HG02938 (cell line): Measurements from ENCODE around the gene CST6.
"Not testable (repeated sequence)": the region's sequence is repeated elsewhere in the genome, so short reads cannot be mapped to it uniquely, and the experiment has no call there.

Experiments
- ATAC-seq: cut with Tn5 transposase; IDR thresholded peaks from one replicate; pipeline ENCODE4 v1.9.1; 2021; ENCODE audit warnings: mild to moderate bottlenecking, moderate library complexity; ENCODE audit not compliant: unreplicated experiment

The CST6 gene

GRCh38 chr11:65983589-65983987, 28.2 kb upstream of the CST6 start:
- ATAC-seq, result no peak

- no peak for ATAC-seq
Measured at GRCh38 chr11:65987336-65987735, 24.5 kb upstream of the CST6 start.

DNA sequence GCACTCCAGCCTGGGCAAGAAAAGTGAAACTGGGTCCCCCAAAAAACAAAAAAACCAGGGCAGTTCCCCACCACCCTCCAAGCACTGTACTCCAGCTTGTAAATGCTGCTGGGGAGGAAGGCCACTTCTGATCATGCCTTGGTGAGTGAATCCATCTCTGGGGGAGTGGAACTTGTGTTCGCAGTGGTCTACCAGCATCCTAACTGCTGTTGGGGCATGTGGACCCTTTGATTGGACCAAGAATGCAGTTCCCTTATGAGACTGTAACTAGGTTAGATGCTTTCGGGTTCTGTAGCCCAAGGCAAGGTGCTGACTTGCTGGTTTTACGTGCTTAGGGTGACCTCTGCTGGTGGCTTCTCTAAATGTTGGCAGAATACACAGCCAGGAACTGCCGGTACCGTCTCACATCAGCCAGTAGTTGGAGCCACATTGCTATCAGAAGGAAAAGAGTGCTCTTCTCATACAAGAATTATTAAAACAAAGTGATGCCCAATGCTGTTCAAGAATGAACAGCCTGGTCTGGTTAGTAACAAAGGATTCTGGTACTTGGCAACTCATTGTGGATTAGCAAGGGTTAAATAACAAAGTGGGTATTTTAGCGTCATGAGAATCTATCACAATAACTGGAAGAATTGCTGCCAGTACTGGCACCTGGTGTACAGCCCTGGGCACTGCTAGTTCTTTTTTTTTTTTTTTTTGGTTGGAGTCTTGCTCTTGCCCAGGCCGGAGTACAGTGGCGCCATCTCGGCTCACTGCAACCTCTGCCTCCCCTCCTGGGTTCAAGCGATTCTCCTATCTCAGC, 22.8 kb upstream of the CST6 start:
- peak; percentile 93 for ATAC-seq

DNA sequence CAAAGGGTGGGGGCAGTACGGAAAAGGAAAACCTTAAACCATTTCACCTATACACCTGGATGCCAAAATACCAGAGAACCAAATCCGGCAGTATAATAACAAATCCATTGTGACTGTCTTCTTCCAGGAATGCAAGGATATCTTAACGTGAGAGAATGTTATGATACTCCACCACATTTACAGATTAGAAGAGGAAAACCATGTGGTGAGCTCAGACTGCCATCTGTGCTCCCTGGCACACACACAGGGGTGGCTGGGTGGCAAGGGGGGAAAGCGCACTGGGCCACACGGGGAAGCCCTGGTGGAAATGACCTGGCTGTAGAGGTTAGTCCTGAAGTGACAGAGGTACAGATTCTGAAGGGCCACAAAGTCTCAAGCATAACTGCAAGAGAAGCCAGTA, 19.8 kb upstream of the CST6 start:
- no peak for ATAC-seq

- no peak for ATAC-seq
Measured at GRCh38 chr11:65997286-65997685, 14.5 kb upstream of the CST6 start.

GRCh38 chr11:66001942-66002647, 9.7 kb upstream of the CST6 start, which contains the start of the genes BANF1 and EIF1AD:
BANF1 (plus strand) TSS chr11:66002503; CDS start chr11:66003251, 748 bp downstream.
EIF1AD (minus strand) TSS chr11:66002157; CDS start chr11:66000389, 1,768 bp downstream.
- ATAC-seq, result peak; percentile 84

- ATAC-seq, result peak; percentile 21
Measured at GRCh38 chr11:66002648-66003225, 9.1 kb upstream of the CST6 start.

- ATAC-seq, result no peak
Measured at GRCh38 chr11:66003291-66003690, 8.5 kb upstream of the CST6 start.

DNA sequence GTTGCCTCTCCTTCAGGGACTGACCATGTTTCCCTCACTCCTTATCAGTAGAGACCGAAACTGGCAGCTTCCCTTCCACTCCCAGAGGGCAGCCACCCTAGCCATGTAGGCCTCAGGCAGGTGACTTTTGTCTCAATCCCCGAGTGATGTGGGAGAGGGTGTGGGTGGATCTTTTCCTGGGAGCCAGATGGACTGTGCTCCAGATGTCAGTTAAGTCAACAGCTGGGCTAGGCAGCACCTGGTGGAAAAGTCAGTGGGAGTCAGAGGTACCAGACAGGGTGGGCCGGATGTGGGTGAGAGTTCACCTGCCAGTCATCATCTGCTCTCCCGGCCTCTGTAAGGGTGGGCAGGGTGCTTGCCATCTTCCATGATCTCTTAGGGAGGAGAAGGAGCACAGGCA, 7.6 kb upstream of the CST6 start:
- no peak for ATAC-seq

DNA sequence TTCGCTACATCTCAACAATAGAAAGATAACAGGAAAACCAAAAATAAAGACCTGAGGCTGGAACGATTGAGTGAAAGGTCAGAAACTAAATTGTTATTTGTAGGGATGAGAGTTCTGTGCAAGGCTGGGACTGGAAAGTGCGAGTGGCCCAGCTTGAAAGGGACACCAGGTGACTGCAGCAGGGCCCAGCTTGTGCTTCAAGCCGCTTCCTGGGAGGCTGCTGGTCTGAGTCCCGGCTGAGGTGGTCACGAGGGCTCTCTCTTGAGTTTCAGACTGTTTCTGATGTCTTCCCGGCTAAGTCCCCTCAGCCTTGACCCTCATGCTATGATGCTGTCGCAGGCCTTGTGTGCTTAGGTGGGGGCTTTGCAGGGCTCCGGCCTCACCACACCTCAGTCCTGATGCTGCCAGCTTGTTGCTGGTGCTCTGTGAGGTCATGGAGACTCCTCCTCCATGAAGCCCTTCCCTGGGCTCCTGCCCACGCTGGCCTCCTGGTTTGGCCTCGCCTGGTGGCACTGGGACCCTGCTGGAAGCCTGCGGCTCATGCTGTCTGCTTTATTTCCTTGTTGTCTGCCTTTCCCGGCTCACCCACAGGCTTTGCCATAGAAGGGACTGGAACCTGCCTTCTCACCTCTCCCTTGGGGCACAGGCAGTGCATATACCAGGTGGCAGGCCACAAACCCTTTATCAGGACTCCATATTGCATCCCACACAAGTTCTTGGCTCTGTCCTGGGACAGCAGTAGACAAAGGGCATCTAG, 5.5 kb upstream of the CST6 start:
- no peak for ATAC-seq

DNA sequence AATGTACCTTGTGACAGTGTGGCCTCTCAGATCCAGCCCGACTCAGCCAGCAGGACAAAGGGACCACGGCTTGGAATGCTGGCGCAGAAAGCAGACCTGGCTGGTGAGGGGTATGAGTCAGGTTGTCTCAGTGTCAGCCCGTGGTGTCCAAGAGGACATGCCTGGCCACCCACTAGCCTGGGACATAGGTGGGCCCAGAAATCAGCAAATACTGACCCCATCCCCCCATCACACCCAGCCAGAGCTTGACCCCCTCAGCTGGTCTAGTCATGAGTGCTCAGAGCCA, 5.0 kb upstream of the CST6 start:
- no peak for ATAC-seq

GRCh38 chr11:66007201-66007634, 4.6 kb upstream of the CST6 start:
- no peak for ATAC-seq

DNA sequence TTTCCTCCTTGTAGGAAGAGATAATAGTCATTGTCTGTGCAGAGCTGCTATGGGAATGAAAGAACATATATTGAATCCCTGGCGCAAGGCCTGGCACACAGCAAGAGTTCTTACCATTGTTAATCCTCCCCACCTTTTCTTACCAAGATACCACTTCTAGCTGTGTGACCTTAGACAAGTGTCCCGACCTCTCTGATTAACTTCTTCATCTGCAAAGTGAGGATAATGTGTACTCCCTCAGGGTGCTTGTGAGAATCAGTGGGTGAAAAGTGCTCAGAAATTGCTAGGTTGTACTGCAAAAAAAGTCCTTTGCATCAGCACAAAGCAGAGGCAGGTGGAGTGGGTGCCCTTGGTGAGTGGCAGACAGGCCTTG, 3.7 kb upstream of the CST6 start:
- no peak for ATAC-seq

DNA sequence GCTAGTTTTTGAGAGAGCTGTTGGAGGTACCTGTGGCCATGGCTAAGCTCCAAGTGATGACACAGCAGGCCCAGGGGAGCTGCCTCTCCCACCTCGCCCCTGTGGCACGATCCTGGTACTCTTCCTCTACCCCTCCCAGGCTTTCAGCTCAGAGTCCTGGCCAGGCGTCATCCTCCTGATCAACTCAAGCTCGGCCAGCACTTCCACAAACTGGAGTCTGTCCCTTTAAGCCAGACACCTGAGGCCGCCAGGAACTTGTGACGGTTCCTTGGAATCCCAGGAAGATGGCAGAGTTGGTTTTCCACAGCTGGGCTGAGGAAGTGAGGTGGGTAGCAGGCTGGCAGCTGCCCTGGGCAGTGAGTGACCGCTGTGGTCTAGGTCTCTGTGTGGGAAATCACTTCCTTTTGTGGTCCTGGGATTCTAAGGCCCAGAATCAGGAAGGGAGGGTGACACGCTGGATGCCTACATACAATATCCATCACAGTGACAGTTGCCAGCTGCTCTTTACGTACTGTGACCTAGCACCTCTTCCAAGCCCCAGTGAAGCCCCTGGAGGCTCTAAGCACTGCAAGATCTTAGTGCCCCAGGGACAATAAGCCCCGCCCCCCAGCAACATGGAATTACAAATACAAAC, 3.2 kb upstream of the CST6 start:
- ATAC-seq, result no peak

DNA sequence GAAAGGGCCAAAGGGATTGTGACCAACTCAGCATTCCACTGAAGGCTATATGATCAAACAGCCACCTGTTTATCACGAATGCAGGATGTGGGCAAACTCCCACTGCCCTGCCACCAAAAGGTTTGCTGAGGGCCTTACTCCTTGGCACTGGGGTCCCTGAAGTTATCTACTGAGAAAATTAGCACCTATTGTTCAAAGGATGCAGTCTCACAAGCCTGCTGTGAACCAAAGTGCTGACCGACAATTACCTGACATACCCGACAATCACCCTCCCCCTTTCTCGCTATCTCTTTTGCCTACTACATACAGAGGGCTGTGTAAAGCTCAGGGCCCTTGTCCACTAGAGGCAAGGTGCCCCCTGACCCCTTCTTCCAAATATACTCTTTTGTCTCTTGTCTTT, 1.8 kb upstream of the CST6 start:
- not testable (repeated sequence) for ATAC-seq

- no peak for ATAC-seq
Measured at GRCh38 chr11:66011239-66011784, 496 bp upstream of the CST6 start.

- no peak for ATAC-seq
Measured at GRCh38 chr11:66012371-66012945, 650 bp downstream of the CST6 start.

- no peak for ATAC-seq
Measured at GRCh38 chr11:66012946-66013761, 1.3 kb downstream of the CST6 start.

DNA sequence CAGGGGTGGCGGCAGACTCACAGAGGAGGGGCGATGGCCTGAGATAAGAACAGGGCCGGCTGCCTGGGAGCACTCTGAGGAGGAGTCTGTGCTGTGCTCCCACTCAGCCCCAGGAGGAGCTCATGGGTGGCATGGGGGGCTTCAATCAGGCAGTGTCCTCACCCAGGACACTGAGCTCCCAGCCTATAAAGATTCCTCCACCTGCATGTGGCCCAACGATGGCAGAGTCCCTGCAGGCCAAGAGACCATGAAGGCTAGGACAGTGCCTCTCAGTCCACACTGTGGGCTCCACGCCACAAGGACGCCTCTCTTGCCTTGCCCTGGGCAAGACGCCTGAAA, 1.9 kb downstream of the CST6 start:
- ATAC-seq, result no peak
